GM19328 (cell line): ENCODE data around the gene UTP25.
A peak's percentile ranks its signal among the peaks of the same experiment; 100 is the strongest.

Experiments
- ATAC-seq: cut with Tn5 transposase; IDR thresholded peaks from one replicate; pipeline ENCODE4 v1.9.1; 2021; ENCODE audit warnings: mild to moderate bottlenecking, moderate library complexity; ENCODE audit not compliant: unreplicated experiment

Gene UTP25

DNA sequence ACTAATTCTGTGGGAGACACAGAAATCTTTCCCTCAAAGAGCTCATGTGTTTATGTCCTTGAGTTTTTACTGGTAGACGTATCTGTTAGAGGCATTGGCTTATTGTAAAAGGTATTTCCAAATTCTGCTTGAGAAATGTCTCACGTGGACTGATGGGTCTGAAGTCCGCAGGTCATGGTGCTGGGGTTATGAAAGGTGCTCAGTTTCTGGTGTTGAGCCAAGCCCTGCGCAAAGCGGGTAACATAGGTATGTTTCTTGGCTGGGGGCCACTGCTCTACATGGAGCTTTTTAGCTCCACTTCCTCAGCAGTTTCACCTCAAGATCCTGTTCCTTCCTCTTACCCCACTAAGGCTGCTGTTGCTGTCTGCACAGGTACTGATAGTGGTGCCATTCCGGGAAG, 10.8 kb downstream of the UTP25 start:
- no peak for ATAC-seq

DNA sequence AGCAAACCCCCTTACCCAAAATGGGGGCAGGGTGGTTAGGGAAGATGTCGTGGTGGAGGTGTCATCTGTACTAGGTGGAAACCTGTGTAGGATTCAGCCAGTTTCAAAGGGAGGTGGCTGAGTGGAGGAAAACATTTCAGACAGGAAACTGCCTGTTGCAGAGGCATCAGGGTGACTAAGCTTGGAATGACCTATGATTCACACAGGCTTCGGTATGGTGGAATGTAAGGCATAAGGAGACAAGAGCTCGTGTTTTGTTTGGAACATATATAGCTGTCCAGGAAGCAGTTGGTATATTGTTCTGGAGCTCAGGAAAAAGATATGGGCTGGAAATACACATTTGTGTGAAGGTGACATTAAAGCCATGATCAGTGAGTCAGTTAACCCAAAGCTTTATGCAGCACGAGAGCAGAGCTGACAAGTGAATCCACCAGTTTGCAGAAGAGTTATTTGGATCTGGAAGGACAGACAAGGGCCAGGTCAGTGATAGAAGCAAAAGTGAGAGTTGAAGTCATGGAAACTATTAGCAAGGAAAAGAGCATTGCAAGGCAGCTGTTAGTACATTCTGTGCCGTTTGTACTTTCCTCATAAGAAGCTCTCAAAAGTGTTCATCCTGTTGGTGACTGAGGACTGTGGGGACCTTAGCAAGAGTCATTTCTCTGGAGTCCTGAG, 12.2 kb downstream of the UTP25 start:
- no peak for ATAC-seq

DNA sequence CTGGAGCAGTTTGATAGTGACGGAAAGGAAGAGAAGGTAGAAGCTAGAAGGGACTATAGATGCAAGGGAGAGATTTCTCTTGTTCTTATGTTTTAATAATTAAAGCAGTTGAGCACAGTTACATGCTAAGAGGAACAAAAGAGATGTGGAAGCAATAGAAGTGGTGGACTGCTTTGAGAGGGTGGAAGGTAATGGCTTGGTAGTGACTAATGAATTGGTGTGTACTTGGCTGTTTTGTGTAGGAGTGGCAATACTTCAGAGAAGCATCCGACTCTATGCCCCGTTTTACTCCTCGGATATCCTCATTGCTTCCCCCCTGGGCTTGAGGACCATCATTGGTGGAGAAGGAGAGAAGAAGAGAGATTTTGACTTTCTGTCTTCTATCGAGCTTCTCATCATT, 12.8 kb downstream of the UTP25 start:
- ATAC-seq = no peak

DNA sequence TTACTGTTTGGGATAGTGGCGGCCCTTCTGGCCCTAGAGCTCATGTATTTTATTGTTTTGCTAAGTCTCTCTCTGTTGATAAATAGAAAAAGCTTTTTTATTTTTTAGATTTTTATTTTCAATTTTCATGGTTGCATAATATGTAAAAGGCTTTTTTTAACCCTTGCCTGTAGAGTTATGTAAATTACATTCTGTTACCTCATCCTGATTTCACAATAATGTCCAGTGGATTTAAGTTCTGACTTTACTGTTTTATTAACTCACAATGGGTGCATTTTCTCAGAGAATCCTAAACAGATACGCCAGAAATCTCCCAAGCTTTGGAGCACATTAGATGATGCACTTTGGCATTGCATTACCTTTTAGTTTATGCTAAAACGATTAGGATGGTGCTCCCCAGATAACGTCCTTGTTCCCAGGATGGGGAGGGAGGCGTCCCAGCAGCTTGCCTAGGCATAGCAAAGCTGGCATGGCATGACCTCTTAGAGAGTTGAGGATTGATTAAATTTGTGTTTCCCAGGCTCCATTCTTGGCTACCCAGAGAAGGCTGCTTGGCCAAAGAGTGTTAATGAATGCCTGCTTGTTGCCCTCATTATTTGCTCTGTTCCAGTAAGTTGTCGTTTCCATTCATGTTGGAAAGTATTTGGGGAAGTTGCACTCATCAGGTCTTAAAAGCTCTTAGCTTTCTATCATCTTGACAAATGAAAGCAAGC, 17.1 kb downstream of the UTP25 start:
- no peak for ATAC-seq

DNA sequence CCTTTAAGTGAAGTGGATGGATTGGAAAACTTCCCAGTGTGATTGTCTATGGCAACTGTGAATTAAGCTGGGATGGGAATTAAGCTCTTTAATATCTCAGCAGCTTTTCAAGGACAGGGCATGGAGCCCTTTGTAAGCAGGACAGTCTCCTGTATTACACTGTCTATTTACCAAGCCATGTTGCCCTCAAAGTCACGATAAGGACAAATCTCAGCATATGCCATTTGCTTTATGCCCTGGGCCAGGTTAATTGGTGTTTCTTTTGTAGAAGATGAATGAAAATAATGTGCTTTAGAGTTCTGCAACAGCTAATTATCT, 17.6 kb downstream of the UTP25 start:
- ATAC-seq = no peak

DNA sequence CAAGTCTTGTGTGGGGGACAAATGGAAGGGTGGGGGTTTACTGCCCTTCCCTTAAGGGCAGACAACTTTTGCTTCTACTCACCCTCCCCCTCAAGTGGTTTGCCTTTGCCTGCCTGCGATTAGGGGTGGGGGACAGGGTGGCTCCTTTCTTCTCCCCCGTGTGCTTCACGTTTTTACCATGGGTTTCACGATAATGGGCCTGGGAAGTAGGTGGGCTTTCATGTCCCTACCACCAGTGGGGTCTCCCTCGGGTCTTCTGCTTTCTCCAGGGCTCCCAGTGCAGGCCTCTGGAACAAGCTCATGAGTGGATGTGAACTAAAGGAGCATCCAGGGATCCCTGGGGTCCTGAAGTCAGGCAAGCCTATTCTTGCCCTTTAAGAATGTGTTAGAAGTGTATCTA, 21.6 kb downstream of the UTP25 start:
- no peak for ATAC-seq

DNA sequence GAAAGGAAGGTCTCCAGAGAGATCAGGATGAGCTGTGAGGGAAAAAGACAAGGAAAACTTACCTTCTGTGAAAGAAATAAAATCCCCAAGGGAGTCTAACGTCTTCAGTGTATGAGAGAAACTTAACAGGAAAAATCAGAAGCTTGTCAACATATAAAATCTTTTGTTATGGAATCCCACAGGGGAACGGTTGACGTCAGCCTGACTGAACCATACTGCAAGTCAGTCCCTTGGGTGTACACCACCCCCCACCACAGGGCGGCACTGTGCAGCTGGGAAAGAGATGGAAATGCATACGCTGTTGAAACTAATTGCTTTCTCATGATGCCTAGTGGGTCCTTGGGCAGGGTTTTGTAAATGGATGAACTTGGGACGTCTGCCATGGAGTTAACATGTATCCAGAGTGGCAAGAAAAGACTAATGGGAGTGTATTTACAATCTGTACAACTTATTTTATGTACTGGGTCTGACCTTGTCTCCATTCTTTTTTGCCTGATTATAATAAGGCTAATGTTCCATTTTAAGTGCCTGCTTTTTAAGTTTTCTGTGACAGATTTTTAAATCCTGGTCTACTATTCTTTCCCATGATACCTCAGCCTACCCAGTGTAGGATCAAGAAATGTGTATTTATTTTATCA, 22.7 kb downstream of the UTP25 start:
- ATAC-seq = no peak

DNA sequence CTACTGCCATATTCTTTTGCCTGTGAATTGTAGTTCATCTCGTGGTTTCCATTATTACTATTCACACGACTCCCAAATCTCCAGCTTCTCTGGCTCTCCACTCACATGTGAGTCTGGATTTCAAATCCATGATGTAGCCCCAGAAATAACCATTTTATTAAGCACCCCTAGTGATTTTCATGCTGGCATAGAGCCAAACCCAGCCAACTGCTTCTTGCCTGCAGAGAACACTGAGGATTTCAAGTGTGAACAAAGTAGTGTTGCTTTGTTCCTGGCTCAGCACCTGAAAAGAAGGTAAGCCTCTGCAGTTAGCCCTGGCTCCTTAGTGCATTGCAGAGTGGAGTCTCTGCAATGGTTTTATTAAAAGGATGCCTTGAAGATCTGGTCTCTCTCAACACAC, 25.9 kb downstream of the UTP25 start:
- no peak for ATAC-seq

DNA sequence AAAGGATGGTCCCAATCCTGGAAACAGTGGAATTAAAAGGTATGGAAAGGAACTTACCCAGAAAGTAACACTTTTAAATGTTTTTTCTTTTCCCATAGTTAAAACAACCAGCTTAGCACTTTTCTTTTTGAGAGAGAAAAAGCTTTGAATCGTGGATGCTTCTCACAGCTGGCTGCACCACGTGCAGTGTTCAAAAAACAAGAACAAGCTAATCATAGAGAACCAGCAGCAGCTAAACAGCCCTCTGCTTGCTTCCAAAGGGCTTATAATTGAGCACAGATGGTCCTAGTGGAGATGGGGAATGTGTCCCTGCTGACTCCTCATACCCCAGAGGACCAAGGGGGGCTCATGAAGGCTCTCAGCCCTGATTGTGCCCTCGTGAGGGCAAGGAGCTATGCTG, 26.4 kb downstream of the UTP25 start:
- ATAC-seq = no peak

DNA sequence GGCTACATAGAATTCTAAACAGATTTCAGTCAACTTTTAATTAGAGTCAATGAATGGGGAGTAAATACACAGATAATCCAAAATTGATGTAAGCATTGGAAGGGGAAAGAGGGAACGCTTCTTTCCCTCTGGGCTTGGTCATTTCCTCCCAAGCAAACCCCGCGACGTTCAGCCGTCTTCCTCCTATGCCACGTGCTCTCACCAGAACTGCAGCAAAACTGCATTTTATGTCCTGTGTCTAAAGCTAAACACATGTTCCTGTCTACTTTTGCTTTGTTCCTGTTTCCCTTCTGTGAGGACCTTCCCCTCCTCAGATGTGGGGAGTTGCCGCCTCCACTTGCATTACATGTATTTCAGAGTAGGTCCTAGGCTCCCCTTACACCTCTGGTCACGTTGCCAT, 27.2 kb downstream of the UTP25 start:
- no peak for ATAC-seq

DNA sequence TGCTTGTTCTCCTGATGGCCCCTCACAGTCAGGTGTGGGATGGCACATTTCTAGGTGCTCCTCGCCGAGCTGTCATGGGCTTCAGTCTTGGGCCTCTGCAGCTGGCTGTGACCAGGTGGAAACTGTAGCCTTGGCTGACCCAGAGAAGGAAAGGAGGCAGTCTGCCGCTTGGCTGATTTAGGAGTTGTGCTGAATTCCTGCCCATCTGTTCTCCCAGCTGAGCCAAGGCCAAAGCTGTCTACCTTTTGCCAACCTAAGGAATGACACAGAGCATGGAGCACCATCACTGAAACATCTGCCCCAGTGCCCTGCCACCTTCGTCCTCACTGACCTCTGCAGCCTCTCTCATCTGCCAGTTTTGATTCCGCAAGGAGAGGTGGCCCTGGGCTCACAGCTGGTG, 27.9 kb downstream of the UTP25 start:
- ATAC-seq = no peak

DNA sequence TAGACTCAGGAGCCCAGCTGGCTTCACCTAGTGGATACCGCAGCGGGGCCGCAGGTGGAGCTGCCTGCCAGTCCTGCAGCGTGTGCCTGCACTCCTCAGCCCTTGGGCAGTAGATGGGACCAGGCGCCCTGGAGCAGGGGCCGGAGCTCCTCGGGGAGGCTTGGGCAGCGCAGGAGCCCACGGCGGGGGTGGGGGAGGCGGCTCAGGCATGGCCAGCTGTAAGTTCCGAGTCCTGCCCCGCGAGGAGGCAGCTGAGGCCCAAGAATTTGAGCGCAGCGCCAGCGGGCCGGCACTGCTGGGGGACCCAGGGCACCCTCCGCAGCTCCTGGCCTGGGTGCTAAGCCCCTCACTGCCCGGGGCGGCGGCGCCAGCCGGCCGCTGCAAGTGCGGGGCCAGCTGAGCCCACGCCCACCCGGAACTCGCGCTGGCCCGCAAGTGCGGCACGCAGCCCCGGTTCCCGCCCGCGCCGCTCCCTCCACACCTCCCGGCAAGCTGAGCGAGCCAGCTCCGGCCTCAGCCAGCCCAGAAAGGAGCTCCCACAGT, 30.9 kb downstream of the UTP25 start:
- ATAC-seq = no peak

DNA sequence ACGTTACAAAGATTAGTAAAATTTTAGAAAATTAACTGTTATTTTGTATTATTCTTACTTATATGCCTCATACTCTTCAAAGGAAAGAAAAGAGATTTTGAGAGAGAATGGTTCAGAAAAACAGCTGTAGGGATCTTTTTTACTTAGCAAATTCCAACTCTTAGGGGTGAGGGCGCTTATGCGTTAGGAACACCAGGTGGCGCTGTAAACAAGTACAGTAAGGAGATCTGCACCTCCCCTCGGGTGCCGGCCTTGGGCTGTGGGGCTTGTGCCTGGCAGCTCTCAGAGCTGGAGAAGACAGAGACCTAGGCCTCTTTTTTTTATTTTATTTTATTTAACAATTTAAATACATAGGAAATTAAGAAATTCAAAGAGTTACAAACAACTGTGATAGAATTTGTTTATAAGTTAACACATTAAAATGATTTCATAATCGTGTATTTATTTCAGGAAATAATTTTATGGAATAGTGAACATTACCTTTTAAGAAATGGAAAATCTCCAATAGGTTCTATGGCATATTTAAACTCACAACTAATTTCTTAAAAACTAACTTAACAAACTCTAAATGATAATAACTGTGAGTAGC, 32.6 kb downstream of the UTP25 start:
- ATAC-seq = peak; percentile 87

DNA sequence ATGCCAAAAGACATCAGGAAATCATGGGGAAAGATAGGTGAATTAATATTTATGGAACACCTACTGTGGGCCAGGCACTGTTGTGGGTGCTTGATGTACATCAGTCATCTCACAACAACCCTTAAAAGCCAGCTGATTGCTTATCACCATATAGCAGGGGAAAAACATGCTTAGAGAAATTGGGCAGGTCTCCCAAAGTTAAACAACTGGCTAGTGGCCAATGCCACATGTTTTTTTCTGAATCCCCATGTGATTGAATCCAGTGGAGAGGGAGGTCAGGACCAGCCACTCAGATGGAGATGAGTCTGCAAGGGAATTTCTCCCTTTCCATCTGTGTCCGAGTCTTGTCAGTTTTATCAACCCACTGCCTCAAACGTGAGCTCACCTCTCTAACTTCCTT, 33.5 kb downstream of the UTP25 start:
- ATAC-seq = no peak

DNA sequence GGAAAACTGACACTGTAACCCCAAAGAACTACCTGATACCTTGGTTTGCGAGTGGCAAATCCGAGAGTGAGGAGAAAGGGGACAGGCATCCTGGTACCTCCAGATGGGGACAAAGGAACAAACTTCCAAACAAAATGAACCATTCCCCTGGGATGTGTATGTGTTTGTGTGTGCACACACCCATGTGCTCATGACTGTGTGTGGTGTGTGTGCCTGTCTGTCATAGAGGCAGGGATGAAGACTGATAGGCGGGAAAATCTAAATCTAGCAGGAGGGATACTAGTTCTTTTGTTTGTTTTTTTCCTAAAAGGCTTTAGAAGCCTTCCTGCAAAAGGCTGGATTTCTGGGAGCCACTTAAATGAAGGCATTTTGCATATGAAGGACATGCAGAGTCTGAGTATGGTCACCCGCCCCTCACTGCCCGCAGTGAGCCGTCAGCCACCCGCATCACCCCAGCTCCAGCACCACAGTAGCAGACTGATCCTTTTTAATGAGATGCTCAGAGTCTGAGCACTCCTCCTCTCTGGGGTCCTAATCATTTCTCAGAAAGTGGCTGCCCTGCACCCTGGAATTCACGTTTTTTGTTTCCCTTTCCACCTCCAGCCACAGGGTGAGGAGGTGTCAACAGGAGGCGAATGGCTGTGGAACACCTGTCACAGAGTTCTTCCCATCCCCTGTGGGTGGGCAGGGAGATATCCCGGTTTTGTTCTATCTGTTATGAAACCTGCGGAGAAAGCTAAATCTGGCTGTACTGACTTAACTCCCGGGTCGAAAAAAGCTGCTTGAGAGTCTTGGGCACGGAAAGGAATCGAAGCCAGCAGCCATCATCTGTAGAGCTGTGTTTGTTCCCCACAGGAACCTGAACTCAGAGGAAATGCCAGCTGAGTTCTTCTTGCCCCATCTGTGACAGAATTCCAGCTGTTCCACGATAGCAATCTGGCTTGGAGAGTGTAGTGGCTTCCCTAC, 34.9 kb downstream of the UTP25 start:
- no peak for ATAC-seq

DNA sequence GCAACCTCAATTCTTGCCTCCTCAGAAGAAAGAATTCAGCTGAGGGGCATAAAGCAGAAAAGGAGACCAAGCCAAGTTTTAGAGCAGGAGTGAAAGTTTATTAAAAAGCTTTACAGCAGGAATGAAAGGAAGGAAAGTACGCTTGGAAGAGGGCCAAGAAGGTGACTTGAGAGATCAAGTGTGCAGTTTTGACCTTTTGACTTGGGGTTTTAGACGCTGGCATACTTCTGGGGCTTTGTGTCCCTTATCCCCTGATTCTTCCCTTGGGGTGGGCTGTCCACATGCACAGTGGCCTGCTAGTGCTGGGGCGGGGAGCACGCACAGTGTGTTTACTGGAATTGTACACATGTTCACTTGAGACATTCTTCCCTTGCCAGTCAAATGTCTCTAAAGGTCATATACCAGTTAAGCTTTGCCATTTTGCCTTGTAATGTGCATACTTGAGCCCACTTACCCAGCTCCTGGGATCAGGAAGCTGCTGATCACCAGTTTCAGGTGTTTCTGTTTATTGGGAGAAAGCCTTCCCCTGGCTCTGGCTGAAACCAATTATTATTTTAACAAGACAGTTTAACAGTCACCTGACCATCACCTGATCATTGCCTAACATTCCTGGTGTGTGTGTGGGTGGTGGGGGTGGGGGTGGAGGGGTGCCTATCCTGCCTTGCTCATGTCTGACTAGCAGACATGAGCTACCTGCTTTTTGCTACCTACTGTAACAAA, 36.2 kb downstream of the UTP25 start:
- ATAC-seq = no peak

DNA sequence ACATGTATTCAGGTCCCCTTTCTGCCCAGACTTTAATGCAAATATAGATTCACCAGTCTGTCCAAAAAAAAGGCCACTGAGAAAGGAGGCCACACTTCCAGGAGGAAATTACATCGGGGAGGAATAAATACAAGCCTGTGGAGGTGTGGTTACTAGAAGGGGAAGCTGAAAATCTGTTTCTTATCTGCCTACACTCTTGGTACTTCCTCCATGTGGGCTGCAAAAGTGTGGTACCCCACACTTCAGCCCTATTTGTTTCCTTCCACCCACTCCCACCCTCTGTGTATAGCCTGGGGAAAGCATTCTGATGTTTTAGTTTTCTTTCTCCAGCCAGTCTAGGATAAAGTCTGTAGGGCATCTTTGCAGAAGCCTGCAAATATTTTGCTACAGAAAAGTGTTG, 38.4 kb downstream of the UTP25 start:
- ATAC-seq = no peak

DNA sequence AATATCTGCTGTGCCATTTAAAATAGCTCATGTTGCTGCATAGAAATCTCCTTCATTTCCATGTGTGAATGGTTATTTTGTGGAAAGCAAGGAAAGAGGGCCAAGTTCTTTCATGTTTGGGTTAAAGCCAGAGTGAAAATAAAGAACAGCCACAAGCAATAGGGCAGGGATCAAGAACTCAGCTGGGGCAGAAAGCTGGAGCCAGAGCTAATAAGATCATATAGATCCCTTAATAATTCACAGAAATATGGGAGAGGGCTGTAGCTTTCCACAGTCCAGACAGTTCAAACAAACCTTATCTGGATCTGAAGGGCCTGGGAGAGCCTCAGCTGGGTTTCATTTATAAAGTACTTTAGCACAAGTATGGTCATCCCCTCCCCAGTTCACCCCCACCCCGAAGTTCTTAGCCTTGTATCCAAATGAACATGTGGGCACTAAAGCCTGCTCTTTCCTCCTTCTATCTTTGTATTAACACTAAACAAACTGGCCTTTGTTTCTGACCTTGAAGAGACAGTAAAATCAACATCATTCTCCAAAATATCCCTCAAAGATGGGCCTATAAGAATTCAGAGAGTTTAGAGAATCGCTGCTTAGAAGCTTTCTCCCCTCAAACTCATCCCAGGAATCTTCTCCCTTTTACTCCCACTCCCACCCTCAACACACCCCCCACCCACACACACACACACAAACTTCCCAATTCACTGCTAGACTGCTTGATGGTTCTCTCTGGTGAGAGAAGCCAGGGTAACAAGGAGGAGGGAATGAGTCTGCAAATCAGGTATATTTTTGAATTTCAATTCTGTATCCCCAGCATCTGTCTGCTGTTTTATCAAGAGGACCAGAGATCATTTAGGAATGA, 41.7 kb downstream of the UTP25 start:
- ATAC-seq = no peak

DNA sequence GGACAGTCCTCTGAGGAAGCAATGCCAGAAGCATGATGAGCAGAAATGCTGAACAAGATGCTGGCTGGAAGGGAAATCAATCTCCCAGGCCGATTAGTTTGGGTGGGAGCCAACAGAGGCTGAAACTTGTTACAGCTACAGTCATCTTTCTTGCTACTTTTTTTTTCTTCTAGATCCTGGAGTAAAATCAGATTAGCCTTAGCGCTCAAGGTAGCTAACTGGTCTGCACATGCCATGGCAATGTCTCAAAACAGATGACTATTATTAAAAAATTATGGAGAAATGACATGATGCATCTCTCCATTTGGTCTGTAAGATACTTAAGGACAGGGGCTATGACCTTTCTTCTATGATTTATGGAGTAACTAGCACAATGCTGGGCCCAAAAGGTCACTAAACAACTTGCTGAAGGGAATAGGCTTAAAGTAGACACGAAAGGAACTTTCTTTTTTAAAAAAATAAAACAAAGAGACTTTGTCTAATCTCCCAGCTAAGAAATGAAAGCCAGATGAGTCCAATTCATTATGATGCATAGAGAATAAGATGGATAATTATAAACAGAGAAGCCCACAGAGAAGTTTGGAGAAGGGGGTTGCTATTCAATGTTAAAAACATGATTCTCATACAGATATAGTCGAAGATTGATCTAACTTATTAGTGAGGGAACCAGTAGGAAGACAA, 42.5 kb downstream of the UTP25 start:
- ATAC-seq = no peak
